ENCODE measurements around the gene MRC2. TPM values are rescaled to one million over a fixed set of nuclear protein-coding genes. Genes with fewer than 3 reads are reported as not detected.
"Not testable (repeated sequence)": the region's sequence is repeated elsewhere in the genome, so short reads cannot be mapped to it uniquely, and the experiment has no call there.

Gene MRC2
- 1 to 10 TPM; 6.2 to 8.9 TPM for total RNA-seq

- DNase-seq, result peak; percentile 43
- Mint-ChIP-seq H3K27ac (peak within 1 kb of the TSS; percentile 60), H3K4me3 (peak within 1 kb of the TSS; percentile 79), H3K27me3 (peaks cover 22% of the 10 kb centered on the region), H3K36me3 (ENCODE audit: low read depth) (peaks cover 2% of the 10 kb centered on the region), H3K9me3 (no peaks in the 10 kb centered on the region), H3K4me1 (peaks cover 12% of the 10 kb centered on the region)
- POLR2A ChIA-PET, result no interaction called here
- CTCF ChIA-PET, result no interaction called here
Observed at GRCh38 chr17:62627219-62627903, at the start of gene MRC2. MRC2 (plus strand) TSS chr17:62627670; CDS start chr17:62627803, 133 bp downstream.

DNA sequence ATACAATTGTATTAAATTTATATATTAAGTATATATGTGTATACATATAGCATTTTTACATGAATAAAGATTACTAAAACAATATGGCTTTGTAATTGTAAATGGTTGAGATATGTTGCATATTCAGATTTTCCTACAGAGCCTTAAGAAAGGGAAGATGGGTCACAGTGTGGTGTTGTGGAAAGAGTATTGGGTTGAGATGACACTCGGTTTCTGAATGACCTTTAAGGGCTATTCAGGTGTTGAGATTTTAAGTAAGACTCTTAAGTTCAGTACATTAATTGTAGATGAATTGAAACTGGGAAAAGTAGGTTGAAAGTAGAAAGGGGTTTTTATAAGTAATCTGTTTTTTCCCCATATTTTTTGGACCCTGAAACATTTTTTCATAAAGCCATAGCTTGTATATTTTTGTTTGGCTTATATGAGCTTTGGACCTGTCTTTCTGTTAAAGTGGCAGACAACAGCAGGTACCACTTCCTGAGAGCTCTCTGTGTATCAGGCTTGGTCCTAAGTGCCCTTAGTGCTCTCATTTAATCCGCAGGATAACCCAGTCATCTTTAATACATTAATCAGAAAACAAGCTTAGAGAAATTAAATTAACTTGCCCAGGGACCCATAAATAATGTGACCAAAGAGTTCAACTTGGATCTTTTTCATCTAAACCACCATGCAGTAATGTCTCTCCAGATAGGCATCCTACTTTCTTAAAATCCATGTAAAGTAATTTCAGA lies 48.5 kb upstream of the MRC2 start:
- Mint-ChIP-seq H3K27me3 (no peaks in the 10 kb centered on the region), H3K4me3 (no peak overlapping the region), H3K9me3 (no peaks in the 10 kb centered on the region), H3K4me1 (peaks cover 4% of the 10 kb centered on the region), H3K36me3 (ENCODE audit: low read depth) (peaks cover 68% of the 10 kb centered on the region), H3K27ac (no peak overlapping the region)
- POLR2A ChIA-PET, result no interaction called here
- no peak for DNase-seq
- CTCF ChIA-PET, result interaction anchor here (0.9 kb wide), 1 partner anchor 64 kb away, joined by 3 read pairs; no protein-coding TSS in a partner anchor

DNA sequence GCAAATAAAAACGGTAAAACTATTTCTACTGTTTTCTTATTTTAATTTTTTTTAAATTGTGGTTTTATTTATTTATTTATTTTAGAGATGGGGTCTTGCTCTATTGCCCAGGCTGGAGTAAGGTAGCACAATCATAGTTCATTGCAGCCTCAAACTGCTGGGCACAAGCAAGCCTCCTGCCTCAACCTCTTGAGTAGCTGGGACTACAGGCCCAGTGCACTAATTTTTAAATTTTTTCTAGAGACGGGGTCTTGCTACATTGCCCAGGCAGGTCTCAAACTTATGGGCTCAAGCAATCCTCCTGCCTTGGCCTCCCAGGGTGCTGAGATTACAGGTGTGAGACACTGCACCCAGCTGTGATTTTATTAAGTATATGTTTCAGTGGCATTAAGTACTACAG lies 46.5 kb upstream of the MRC2 start:
- H3K4me3 Mint-ChIP-seq, result no peak overlapping the region
- peaks cover 4% of the 10 kb centered on the region for H3K4me1 Mint-ChIP-seq
- POLR2A ChIA-PET, result interaction anchor here (0.6 kb wide), 1 partner anchor 11 kb away, joined by 3 read pairs; no protein-coding TSS in a partner anchor

GRCh38 chr17:62581764-62582163 lies 45.7 kb upstream of the MRC2 start:
- no peak for DNase-seq
- ChIA-PET CTCF (no interaction called here), POLR2A (no interaction called here)
- no peak overlapping the region for H3K4me3 Mint-ChIP-seq
- no peaks in the 10 kb centered on the region for H3K27me3 Mint-ChIP-seq
- peaks cover 50% of the 10 kb centered on the region for H3K36me3 Mint-ChIP-seq (ENCODE audit: low read depth)
- H3K27ac Mint-ChIP-seq, result no peak overlapping the region
- H3K9me3 Mint-ChIP-seq, result no peaks in the 10 kb centered on the region
- H3K4me1 Mint-ChIP-seq, result peaks cover 4% of the 10 kb centered on the region

More for the DNA sequence above, 46.5 kb upstream of the MRC2 start:
- no peak overlapping the region for H3K27ac Mint-ChIP-seq
- H3K36me3 Mint-ChIP-seq (ENCODE audit: low read depth), result peaks cover 55% of the 10 kb centered on the region
- H3K9me3 Mint-ChIP-seq, result no peaks in the 10 kb centered on the region
- CTCF ChIA-PET, result interaction anchor here (1.6 kb wide), 1 partner anchor 13 kb away, joined by 4 read pairs; no protein-coding TSS in a partner anchor
- DNase-seq, result no peak
- H3K27me3 Mint-ChIP-seq, result no peaks in the 10 kb centered on the region

GRCh38 chr17:62587554-62587953 lies 39.9 kb upstream of the MRC2 start:
- Mint-ChIP-seq H3K4me3 (no peak overlapping the region), H3K4me1 (peaks cover 2% of the 10 kb centered on the region), H3K9me3 (no peaks in the 10 kb centered on the region), H3K27ac (no peak overlapping the region), H3K27me3 (no peaks in the 10 kb centered on the region), H3K36me3 (ENCODE audit: low read depth) (peaks cover 35% of the 10 kb centered on the region)
- ChIA-PET POLR2A (no interaction called here), CTCF (no interaction called here)
- no peak for DNase-seq

- Mint-ChIP-seq H3K4me1 (no peaks in the 10 kb centered on the region), H3K4me3 (no peak overlapping the region), H3K27ac (no peak overlapping the region), H3K27me3 (no peaks in the 10 kb centered on the region), H3K36me3 (ENCODE audit: low read depth) (peaks cover 35% of the 10 kb centered on the region), H3K9me3 (no peaks in the 10 kb centered on the region)
- DNase-seq, result no peak
- CTCF ChIA-PET, result no interaction called here
- POLR2A ChIA-PET, result no interaction called here
Observed at GRCh38 chr17:62588109-62588508, 39.4 kb upstream of the MRC2 start.

DNA sequence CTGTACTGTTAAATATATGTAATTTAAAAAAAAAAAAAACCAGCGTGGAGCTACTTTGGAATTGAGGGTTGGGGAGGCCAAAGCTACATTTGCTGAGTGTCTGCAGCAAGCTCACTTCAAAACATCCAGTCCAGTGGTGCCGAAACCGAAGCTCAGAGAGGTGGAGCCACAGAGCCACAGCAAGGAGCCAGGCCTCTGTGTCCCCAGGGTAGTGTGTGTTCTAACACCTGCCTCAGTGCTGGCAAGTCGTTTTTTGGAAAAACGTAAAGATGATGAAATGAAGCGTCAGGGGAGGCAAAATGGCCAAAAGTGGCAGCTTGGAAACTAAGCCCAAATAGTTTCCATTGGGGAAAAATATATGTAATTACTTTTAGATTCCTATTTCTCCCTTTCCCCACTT lies 36.1 kb upstream of the MRC2 start:
- H3K27ac Mint-ChIP-seq, result no peak overlapping the region
- peaks cover 38% of the 10 kb centered on the region for H3K36me3 Mint-ChIP-seq (ENCODE audit: low read depth)
- no peaks in the 10 kb centered on the region for H3K27me3 Mint-ChIP-seq
- H3K4me1 Mint-ChIP-seq, result no peaks in the 10 kb centered on the region
- DNase-seq, result no peak
- H3K9me3 Mint-ChIP-seq, result no peaks in the 10 kb centered on the region
- CTCF ChIA-PET, result no interaction called here
- no peak overlapping the region for H3K4me3 Mint-ChIP-seq
- POLR2A ChIA-PET, result interaction anchor here (0.5 to 1.4 kb wide), 3 partner anchors 10 to 15 kb away, joined by 3 to 5 read pairs (median 3); no protein-coding TSS in a partner anchor

GRCh38 chr17:62591822-62592221 lies 35.6 kb upstream of the MRC2 start:
- CTCF ChIA-PET, H3K27me3 Mint-ChIP-seq, H3K4me1 Mint-ChIP-seq: not testable (repeated sequence)

GRCh38 chr17:62592341-62593099 lies 35.0 kb upstream of the MRC2 start:
- Mint-ChIP-seq H3K27ac (no peak overlapping the region), H3K9me3 (no peaks in the 10 kb centered on the region), H3K27me3 (no peaks in the 10 kb centered on the region), H3K4me3 (no peak overlapping the region), H3K4me1 (no peaks in the 10 kb centered on the region), H3K36me3 (ENCODE audit: low read depth) (peaks cover 42% of the 10 kb centered on the region)
- ChIA-PET CTCF (interaction anchor here (0.7 to 1.1 kb wide), 2 partner anchors 14 to 40 kb away, joined by 3 to 5 read pairs; no protein-coding TSS in a partner anchor), POLR2A (interaction anchor here (1.0 kb wide), 1 partner anchor 10 kb away, joined by 3 read pairs; no protein-coding TSS in a partner anchor)
- no peak for DNase-seq

More at GRCh38 chr17:62591822-62592221, 35.6 kb upstream of the MRC2 start:
- POLR2A ChIA-PET, result interaction anchor here (0.6 to 1.4 kb wide), 2 partner anchors 10 to 11 kb away, joined by 3 to 5 read pairs; no protein-coding TSS in a partner anchor
- peaks cover 42% of the 10 kb centered on the region for H3K36me3 Mint-ChIP-seq (ENCODE audit: low read depth)
- not testable (repeated sequence) for DNase-seq, H3K27ac Mint-ChIP-seq, H3K9me3 Mint-ChIP-seq, H3K4me3 Mint-ChIP-seq

GRCh38 chr17:62595484-62595883 lies 32.0 kb upstream of the MRC2 start:
- Mint-ChIP-seq H3K36me3 (ENCODE audit: low read depth) (peaks cover 54% of the 10 kb centered on the region), H3K9me3 (no peaks in the 10 kb centered on the region), H3K27me3 (no peaks in the 10 kb centered on the region), H3K4me1 (no peaks in the 10 kb centered on the region), H3K4me3 (no peak overlapping the region), H3K27ac (no peak overlapping the region)
- POLR2A ChIA-PET, result no interaction called here
- DNase-seq, result no peak
- CTCF ChIA-PET, result no interaction called here

GRCh38 chr17:62596662-62597061 lies 30.8 kb upstream of the MRC2 start:
- Mint-ChIP-seq H3K27me3 (no peaks in the 10 kb centered on the region), H3K4me3 (no peak overlapping the region), H3K36me3 (ENCODE audit: low read depth) (peaks cover 56% of the 10 kb centered on the region), H3K4me1 (no peaks in the 10 kb centered on the region), H3K9me3 (no peaks in the 10 kb centered on the region), H3K27ac (no peak overlapping the region)
- DNase-seq, result no peak
- ChIA-PET POLR2A (no interaction called here), CTCF (interaction anchor here (0.5 kb wide), 1 partner anchor 695 kb away, joined by 5 read pairs; no protein-coding TSS in a partner anchor)

GRCh38 chr17:62597150-62597549 lies 30.3 kb upstream of the MRC2 start:
- no peaks in the 10 kb centered on the region for H3K27me3 Mint-ChIP-seq
- no peaks in the 10 kb centered on the region for H3K4me1 Mint-ChIP-seq
- ChIA-PET POLR2A (no interaction called here), CTCF (interaction anchor here (0.5 to 0.6 kb wide), 3 partner anchors 696 to 1160 kb away, joined by 3 to 5 read pairs (median 3); no protein-coding TSS in a partner anchor)
- no peak overlapping the region for H3K4me3 Mint-ChIP-seq
- peaks cover 56% of the 10 kb centered on the region for H3K36me3 Mint-ChIP-seq (ENCODE audit: low read depth)
- DNase-seq, result no peak
- H3K27ac Mint-ChIP-seq, result no peak overlapping the region
- no peaks in the 10 kb centered on the region for H3K9me3 Mint-ChIP-seq

- no peak overlapping the region for H3K27ac Mint-ChIP-seq
- no peaks in the 10 kb centered on the region for H3K9me3 Mint-ChIP-seq
- POLR2A ChIA-PET, result no interaction called here
- no peaks in the 10 kb centered on the region for H3K4me1 Mint-ChIP-seq
- no peak overlapping the region for H3K4me3 Mint-ChIP-seq
- CTCF ChIA-PET, result interaction anchor here (0.6 kb wide), 2 partner anchors 800 to 1159 kb away, joined by 3 read pairs; no protein-coding TSS in a partner anchor
- H3K27me3 Mint-ChIP-seq, result no peaks in the 10 kb centered on the region
- H3K36me3 Mint-ChIP-seq (ENCODE audit: low read depth), result peaks cover 57% of the 10 kb centered on the region
- no peak for DNase-seq
Observed at GRCh38 chr17:62597920-62598319, 29.6 kb upstream of the MRC2 start.

Measured in activated CD4-positive, alpha-beta memory T cell treated with anti-CD3 and anti-CD28 coated beads, Interleukin-2, amount 10 ng/mL, durations not matched to agents 7 days and 5 days (primary cell).